Activated CD4-positive, alpha-beta T cell treated with anti-CD3 and anti-CD28 coated beads, Interleukin-10, Interleukin-2, amounts not matched to agents 100 ng/mL and 50 ng/mL, durations not matched to agents 16 hours and 8 hours (primary cell): ENCODE results near the gene GEMIN4.
"Not testable (repeated sequence)": the region's sequence is repeated elsewhere in the genome, so short reads cannot be mapped to it uniquely, and the experiment has no call there.

ENCODE experiments used
- DNase-seq: peaks from one replicate; pipeline ENCODE4 v3.0.0-alpha.2; 2020

GEMIN4 gene

DNA sequence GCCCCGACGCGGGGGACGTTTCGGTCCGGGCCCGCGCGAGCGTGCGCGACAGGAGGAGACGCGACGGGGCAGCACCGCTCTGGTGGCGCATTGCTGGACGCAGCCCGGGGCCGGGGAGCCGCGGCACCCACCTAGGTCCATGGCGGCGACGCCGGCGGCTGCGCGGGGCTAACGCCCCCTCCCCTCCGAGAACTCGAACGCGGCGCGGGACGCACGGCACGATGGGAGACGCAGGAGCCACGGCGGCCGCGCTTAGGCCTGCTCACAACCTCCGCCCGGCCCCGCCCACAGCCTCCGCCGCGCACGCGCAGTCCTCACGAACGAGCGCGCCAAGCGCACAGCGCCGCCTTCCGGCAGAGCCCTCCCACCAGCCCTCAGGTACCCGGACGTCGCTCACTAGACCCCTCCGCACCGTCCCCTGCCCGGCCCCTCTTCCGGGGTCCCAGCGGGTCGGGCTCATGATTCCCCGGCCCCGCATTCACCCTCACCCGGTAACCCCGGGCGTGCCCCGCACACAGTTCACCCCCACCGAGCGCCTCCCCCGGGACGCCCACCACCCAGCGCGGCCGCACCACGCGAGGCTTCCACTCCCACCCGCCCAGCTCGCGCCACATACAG lies at the start of gene GEMIN4:
TSS of gene GEMIN4 (minus strand) at position 263 of the 618 bp plus-strand sequence. CDS start at position 141, 122 bp downstream.
- DNase-seq: peak; percentile 97

- DNase-seq: no peak
Measured at GRCh38 chr17:801660-802059, 49.6 kb upstream of the GEMIN4 start.

GRCh38 chr17:800446-801242 lies 48.6 kb upstream of the GEMIN4 start:
- no peak for DNase-seq

DNA sequence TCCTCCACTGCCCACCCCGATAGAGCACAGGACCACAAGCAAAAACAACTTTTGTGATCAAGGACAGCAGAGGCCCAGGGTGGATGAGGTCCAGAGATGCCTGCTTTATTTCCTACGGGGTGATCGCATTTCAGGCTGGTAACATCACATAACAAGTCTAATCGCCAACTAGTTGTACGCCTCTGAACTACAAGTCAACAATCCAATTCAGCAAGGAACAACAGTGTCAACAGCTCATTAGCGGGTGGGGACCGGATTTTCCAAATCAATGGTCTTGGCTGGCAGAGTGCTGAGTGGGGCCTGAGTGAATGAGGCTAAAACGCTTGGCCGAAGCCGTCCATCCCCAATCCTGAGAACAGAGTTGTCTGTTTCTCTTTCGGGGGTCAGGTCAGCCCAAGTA lies 47.2 kb upstream of the GEMIN4 start:
- DNase-seq: no peak

GRCh38 chr17:798246-798645 lies 46.2 kb upstream of the GEMIN4 start:
- DNase-seq: no peak

GRCh38 chr17:797236-797840 lies 45.3 kb upstream of the GEMIN4 start:
- DNase-seq: no peak

DNA sequence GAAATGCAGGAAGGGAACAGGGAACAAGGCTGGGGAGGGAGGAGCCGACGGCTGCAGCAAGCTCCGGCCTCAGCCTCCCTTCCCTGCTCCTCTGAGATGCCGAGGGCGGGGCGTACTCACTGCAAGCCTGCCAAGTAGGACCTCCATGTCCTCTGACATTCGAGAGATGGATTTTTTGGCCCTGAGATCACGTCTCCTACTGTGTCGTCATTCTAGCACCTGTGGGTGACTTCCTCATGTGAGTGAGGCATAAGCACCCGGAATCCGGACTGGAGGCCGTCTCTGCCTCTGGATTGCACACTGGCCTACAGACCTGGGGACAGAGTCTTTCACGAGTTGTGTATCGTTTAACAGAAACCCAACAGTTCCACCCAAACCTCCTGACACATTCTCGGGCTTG lies 44.5 kb upstream of the GEMIN4 start:
- no peak for DNase-seq

GRCh38 chr17:795721-796120 lies 43.7 kb upstream of the GEMIN4 start:
- DNase-seq: no peak

DNA sequence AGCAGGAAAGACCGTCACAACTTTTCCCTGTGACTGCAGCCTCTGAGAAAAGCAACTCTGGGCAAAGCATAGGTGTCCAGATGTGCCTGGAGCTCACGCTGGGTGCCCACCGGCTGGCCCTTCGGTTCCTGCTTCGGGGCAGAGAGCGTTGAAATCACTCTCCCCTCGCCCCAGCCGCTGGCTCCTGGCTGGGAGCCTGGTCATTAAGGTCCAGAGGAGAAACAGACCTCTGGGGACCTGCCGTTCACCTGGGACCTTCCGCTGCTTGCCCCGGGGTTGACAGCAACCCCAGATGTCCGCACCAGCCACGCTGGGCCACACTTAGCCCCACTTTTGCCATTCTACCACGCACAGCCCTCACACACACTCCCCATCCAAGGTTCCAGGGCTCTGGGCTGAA lies 43.2 kb upstream of the GEMIN4 start:
- no peak for DNase-seq

DNA sequence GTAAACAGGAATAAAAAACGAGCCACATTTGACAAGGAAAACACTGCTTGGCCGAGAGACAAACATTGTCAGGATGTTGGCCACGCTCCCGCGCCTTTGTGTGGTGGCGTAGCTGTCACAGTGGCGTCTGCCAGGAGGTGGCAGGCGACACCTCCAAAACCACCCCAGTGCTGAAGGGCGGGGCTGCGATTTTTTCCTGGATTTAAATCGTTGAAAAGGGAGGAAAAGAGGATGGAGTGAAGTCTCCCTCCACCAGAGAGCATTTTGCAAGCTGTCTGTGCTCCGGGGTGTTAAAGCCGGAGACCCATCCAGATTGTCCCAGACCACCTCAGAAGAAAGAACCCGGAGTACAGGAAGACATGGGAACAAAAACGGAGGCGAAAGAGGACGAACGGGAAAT lies 42.8 kb upstream of the GEMIN4 start:
- peak; percentile 50 for DNase-seq

DNA sequence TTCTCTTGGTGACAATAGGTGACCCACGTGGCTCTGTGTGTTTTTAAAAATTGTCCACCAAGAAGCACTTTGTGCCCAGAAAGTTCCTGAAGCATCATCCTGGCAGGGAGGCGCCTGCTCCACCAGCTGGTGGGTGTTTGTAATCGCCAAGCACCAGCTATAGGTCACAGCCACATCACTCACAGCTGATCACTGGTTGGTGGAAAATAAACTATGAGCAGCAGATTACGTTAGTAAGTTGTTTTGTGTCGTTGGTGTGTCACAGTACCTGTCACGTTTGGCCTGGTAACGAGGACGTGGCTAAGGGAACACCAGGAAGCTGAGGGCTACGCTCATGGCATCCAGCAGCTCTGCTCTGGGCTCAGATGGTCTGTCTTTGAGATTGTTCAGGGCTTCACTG lies 40.2 kb upstream of the GEMIN4 start:
- DNase-seq: no peak

- DNase-seq: no peak
Measured at GRCh38 chr17:791829-792228, 39.8 kb upstream of the GEMIN4 start.

GRCh38 chr17:790874-791247 lies 38.8 kb upstream of the GEMIN4 start:
- DNase-seq: not testable (repeated sequence)

DNA sequence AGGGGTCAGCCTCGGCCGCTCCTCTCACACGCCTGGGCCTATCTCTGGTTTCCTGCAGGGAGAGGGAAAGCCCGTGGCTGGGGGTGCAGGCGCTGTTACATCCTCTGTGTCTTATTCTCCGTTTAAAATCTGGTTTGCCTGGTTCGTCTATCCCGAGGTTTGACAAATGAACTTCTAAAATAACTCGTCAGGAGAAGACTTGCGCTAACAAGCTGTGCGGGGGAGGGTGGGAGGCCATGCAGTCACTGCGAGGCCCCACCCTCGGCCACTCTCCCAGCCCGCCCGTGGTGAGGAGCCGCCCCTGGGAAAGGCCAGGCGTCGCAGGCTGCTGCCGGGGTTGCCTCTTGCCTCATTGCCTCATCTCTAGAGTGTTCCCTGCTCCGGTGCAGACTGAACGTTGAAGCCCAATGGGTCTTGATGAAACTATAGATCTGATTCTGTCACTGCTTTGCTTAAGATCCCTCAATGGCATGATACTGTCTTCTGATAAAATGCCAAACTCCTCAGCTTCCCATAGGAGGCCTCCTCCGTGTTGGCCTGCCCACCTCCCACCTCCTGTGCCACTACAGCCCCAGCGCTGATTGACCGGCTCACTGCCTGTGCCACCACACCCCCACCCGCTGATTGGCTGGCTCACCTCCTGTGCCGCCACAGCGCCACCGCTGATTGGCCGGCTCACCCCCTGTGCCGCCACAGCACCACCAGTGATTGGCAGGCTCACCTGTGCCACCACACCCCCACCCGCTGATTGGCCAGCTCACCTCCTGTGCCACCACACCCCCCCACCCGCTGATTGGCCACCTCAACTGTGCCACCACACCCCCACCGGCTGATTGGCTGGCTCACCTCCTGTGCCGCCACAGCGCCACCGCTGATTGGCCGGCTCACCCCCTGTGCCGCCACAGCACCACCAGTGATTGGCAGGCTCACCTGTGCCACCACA lies 38.1 kb upstream of the GEMIN4 start:
- DNase-seq: not testable (repeated sequence)

DNA sequence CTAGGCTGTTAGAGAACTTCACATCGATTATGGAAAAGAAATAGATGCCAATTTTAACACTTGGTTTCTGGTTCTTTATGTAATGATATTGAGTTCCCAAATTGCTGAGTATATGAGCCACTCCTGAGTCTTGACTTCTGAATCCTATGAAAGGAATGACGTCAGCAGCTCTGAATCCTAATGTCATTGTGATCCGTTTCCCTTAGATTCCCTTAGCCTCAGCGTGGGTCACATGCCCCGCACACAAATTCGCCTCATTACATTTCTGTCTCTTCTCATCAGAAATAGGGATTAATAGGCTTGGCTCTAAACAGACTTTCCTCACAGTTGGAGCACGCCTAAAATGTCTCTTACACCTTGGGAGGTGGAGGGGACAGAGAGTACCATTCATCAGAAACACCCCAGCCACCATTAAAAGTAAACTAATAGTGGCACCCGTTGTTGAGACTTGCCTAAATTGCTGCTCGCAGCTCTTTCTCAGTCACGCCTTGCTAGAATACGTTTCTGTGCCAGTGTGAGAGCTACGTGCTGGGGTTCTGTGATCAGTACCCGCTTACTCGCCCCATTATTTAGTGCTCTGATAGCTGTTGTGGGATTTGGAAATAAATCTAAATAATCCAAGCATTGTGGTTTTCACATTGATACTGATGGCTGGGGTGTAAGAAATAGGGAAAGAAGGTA lies 37.2 kb upstream of the GEMIN4 start:
- DNase-seq: no peak

DNA sequence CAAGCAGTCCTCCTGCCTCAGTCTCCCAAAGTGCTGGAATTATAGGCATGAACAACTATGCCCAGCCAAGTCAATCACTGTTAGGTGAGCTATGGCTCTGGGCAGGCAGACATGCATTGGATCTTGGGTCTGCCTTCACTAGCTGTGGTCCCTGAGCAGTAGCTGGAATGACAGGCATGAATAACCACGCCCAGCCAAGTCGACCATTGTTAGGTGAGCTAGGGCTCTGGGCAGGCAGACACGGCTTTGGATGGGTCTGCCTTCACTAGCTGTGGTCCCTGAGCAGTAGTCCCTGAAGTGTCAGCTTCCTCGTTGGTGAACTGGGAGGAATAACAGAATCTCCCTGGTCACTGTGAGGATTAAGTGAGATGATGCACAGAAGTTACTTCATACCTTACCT lies 36.5 kb upstream of the GEMIN4 start:
- no peak for DNase-seq

GRCh38 chr17:787641-788221 lies 35.7 kb upstream of the GEMIN4 start:
- no peak for DNase-seq

GRCh38 chr17:785901-786300 lies 33.8 kb upstream of the GEMIN4 start:
- DNase-seq: not testable (repeated sequence)

- peak; percentile 16 for DNase-seq
Measured at GRCh38 chr17:784143-784542, 32.1 kb upstream of the GEMIN4 start.

DNA sequence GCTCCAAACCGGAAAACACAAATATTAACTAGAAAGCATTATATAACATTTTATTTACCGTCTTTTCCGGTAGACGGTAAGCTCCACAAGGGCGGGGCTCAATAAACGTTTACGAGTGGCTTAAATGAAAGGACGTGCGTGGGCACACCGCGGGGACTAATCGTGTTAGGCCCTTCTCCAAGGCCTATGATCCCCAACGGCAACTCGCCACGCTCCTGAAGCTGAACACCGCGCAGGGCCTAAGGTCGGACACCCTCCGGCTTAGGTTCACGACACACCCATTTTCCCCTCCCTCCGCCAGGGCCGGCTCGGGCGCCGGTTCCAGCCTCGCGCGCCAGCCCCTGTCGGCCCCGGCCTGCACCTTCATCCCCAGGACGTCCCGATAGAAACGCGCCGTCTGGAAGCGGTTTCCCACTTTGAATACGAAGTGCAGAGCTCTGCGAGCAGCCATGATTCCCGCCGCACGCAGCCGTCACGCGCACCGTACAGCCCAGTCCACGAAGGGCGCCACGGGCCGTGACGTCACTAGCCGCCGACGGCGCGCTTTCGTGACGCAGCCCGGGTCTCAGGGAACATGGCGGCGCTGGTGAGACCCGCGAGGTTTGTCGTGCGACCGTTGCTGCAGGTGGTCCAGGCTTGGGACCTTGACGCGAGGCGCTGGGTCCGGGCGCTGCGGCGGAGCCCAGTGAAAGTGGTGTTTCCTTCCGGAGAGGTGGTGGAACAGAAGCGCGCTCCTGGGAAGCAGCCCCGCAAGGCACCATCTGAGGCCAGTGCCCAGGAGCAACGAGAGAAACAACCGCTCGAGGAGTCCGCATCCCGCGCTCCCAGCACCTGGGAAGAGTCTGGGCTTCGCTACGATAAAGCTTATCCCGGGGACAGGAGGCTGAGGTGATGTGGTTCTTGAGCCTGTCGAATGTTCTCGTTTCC lies 30.0 kb upstream of the GEMIN4 start, which contains the start of the genes GLOD4 and MRM3:
TSS of gene GLOD4 (minus strand) at position 476 of the 927 bp plus-strand sequence. CDS start at position 451, 25 bp downstream.
TSS of gene MRM3 (plus strand) at position 549 of the 927 bp plus-strand sequence. CDS start at position 575, 26 bp downstream.
- peak; percentile 95 for DNase-seq

DNA sequence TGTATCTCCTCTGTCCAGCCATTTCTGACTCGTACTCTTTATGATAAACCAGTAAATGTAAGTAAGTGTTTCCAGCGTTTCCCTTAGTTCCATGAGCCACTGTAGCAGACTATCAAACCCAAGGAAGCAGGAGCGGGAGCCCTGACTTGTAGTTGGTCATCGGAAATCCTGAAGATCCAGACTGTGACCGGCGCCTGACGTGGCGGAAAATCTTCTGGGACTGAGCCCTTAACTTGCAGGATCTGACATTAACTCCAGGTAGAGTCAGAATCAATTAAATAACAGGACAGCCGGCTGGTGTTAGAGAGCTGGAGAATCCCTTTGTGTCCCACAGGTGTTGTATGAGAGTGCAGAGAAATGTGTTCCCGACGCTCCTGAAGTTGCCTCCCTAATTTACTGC lies 26.0 kb upstream of the GEMIN4 start:
- DNase-seq: no peak
